ENCODE results near the gene AK6.

DNA sequence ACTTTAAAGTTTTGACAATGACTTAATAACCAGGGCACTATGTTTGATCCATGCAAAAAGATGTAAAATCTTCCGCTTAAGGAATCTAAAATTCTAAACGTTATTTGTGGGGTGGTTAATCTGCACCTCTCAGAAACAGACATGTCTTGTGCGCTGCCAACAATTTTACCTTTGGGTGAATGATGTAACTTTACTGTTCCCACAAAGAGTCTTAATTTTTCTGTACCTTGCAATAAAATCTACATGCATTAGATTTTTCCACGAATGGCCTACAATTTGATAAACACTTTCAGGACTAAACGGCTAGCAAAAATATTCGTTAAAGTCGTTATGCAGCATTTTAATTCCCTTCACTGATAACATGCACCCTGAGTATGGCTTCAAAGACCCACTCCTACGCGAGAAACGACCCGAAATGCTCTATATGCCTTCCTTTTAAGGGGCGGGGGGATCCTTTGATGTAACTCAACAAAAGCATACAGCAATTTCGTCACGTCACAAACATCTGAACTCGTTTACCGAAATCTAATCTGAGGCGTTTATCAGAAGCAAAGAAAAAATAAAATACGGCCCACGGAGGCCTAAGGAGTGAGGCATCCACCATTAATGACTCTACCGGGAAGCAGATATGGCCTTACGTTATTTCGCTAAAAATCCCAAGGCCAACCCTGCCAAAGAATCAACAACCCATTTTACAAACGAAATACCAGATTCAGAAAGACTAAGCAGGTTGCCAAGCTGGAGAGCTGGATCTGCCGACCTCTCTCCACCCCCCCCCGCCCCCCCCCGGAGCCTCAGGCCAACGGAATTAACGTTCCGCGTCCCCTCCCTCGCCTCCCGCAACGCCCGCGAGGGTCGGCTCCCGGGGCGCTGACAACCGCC, 621 bp downstream of the AK6 start:
- no peak for TF ChIP-seq EZH2 (IDR thresholded peaks at IDR 0.05; ENCODE audit: low read length)
- TF ChIP-seq, protein P1, sequence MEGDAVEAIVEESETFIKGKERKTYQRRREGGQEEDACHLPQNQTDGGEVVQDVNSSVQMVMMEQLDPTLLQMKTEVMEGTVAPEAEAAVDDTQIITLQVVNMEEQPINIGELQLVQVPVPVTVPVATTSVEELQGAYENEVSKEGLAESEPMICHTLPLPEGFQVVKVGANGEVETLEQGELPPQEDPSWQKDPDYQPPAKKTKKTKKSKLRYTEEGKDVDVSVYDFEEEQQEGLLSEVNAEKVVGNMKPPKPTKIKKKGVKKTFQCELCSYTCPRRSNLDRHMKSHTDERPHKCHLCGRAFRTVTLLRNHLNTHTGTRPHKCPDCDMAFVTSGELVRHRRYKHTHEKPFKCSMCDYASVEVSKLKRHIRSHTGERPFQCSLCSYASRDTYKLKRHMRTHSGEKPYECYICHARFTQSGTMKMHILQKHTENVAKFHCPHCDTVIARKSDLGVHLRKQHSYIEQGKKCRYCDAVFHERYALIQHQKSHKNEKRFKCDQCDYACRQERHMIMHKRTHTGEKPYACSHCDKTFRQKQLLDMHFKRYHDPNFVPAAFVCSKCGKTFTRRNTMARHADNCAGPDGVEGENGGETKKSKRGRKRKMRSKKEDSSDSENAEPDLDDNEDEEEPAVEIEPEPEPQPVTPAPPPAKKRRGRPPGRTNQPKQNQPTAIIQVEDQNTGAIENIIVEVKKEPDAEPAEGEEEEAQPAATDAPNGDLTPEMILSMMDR (optimal IDR thresholded peaks at IDR 0.05 in 1 of 3, IDR thresholded peaks at IDR 0.05 in 1 of 3, conservative IDR thresholded peaks at IDR 0.05 in 1 of 3; ENCODE audit: extremely low read depth in 1 of 3, insufficient read depth in 2 of 3, low read length in 3 of 3): no peak

All from keratinocyte (primary cell).